DND-41 (cell line): ENCODE measurements around the gene PPP1R15B.

Source experiments
- ATAC-seq: fragments of 200-7000 bp; cut with Tn5 transposase; 3 replicates; pipeline ENCODE4 v1.9.1; 2021; ENCODE audit warnings: low read depth; ENCODE audit not compliant: insufficient read depth
- DNase-seq: peaks from one replicate; pipeline ENCODE4 v3.0.0-alpha.2; 2020
- H2AFZ ChIP-seq: 2 replicates; pipeline ENCODE4 v1.6.0; 2012; ENCODE audit warnings: low read depth, low read length
- H3K27ac ChIP-seq: 2 replicates; pipeline ENCODE4 v1.5.1; 2012; ENCODE audit warnings: low read length, inconsistent platforms
- H3K27me3 ChIP-seq: fragments of 200-600 bp; sonication (generic); 2 replicates; pipeline ENCODE4 v1.6.0; 2012; ENCODE audit warnings: low read length, mild to moderate bottlenecking, inconsistent platforms; ENCODE audit not compliant: insufficient read depth, poor library complexity
- H3K36me3 ChIP-seq: 2 replicates; pipeline ENCODE4 v1.5.1; 2012; ENCODE audit warnings: low read length, inconsistent platforms; ENCODE audit not compliant: insufficient read depth
- H3K4me1 ChIP-seq: 2 replicates; pipeline ENCODE4 v1.5.1; 2012; ENCODE audit warnings: mild to moderate bottlenecking, low read length; ENCODE audit not compliant: insufficient read depth
- H3K4me2 ChIP-seq: 2 replicates; pipeline ENCODE4 v1.6.0; 2012; ENCODE audit warnings: mild to moderate bottlenecking, moderate library complexity, low read length, inconsistent platforms; ENCODE audit not compliant: insufficient read depth
- H3K4me3 ChIP-seq, 2 experiments: fragments of 200-600 bp in 1 of 2; shearing (Covaris generic) in 1 of 2; 2 replicates each; pipeline ENCODE4 v1.5.1; 2012 to 2016; ENCODE audit warnings: inconsistent platforms in 2 of 2, low read length in 2 of 2, mild to moderate bottlenecking in 2 of 2, low read depth in 1 of 2, moderate library complexity in 1 of 2
- H3K79me2 ChIP-seq: 2 replicates; pipeline ENCODE4 v1.6.0; 2012; ENCODE audit warnings: low read length, inconsistent platforms; ENCODE audit not compliant: insufficient read depth
- H3K9ac ChIP-seq: 2 replicates; pipeline ENCODE4 v1.6.0; 2012; ENCODE audit warnings: low read depth, mild to moderate bottlenecking, inconsistent platforms, low read length, moderate library complexity
- H3K9me3 ChIP-seq: 2 replicates; pipeline ENCODE4 v1.5.1; 2012; ENCODE audit warnings: low read length, moderate library complexity, mild to moderate bottlenecking, inconsistent platforms; ENCODE audit not compliant: insufficient read depth, severe bottlenecking
- H4K20me1 ChIP-seq: 2 replicates; pipeline ENCODE4 v1.6.0; 2012; ENCODE audit warnings: low read length; ENCODE audit not compliant: insufficient read depth
- EZH2 ChIP-seq: IDR thresholded peaks from 3 replicates; pipeline ENCODE4 v1.6.1; 2012; ENCODE audit warnings: borderline replicate concordance, low read depth, mild to moderate bottlenecking, moderate library complexity, low read length, inconsistent platforms; ENCODE audit not compliant: severe bottlenecking
- TF ChIP-seq, protein P1 (sequence below): IDR thresholded peaks from 2 replicates; pipeline ENCODE4 v1.5.1; 2012; ENCODE audit warnings: borderline replicate concordance, low read length, moderate library complexity, mild to moderate bottlenecking; ENCODE audit not compliant: poor library complexity, severe bottlenecking; ENCODE audit errors: extremely low read depth

PPP1R15B gene

DNA sequence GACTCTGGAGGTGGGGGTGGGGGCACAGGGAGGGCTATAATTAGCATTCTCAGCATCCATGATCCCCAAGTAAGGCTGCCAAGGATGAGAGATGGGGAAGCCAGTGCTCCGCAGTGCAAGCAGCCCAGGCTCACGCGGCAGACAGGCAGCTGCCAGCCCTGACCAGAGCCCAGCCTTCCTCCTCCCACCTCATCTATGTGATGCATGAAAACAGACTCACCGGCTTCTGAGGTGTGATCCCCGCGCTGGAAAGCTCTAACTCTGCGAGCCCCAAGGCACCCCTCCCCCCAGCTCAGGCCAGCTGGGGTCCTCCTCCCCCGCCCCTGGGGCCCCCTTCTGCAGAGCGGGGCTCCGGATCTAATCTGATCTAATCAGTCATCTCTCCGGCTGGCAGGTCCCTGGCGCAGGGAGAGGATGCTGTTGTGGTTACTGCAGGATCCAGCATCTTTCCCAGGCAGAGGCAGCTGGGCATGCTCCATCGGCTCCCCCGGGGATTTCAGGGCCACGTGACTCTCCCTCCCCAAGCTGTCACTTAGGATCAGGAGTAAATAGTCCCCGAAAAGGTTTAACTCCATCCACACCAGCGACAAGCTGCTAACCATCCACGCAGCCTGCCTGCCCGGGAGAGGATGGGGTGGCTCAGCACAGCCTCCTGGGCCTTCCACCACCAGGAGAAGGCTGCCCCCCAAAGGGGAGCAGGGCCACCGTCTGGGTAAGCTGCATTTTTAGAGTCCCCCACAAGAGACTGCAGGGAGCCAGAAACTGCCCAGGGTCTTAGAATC lies 52.0 kb downstream of the PPP1R15B start, which contains the start of gene PLEKHA6:
Gene PLEKHA6, minus strand, starts transcription at position 456 of the 782 bp plus-strand sequence. CDS start 86,202 bp downstream, outside the sequence.
- Histone ChIP-seq H3K27ac (no peak within 1 kb of the TSS), H3K9me3 (no peaks in the 10 kb centered on the region), H3K4me1 (peaks cover 19% of the 10 kb centered on the region), H3K79me2 (no peaks in the 10 kb centered on the region), H2AFZ (no peak within 1 kb of the TSS), H3K36me3 (no peaks in the 10 kb centered on the region), H4K20me1 (no peaks in the 10 kb centered on the region), H3K4me3 (no peak within 1 kb of the TSS), H3K27me3 (peaks cover 20% of the 10 kb centered on the region), H3K4me2 (no peak within 1 kb of the TSS), H3K9ac (no peak within 1 kb of the TSS)
- ATAC-seq (peak; percentile 56), DNase-seq (peak; percentile 55)
- no peak for TF ChIP-seq EZH2
- TF ChIP-seq, protein P1, sequence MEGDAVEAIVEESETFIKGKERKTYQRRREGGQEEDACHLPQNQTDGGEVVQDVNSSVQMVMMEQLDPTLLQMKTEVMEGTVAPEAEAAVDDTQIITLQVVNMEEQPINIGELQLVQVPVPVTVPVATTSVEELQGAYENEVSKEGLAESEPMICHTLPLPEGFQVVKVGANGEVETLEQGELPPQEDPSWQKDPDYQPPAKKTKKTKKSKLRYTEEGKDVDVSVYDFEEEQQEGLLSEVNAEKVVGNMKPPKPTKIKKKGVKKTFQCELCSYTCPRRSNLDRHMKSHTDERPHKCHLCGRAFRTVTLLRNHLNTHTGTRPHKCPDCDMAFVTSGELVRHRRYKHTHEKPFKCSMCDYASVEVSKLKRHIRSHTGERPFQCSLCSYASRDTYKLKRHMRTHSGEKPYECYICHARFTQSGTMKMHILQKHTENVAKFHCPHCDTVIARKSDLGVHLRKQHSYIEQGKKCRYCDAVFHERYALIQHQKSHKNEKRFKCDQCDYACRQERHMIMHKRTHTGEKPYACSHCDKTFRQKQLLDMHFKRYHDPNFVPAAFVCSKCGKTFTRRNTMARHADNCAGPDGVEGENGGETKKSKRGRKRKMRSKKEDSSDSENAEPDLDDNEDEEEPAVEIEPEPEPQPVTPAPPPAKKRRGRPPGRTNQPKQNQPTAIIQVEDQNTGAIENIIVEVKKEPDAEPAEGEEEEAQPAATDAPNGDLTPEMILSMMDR: peak; percentile 26

DNA sequence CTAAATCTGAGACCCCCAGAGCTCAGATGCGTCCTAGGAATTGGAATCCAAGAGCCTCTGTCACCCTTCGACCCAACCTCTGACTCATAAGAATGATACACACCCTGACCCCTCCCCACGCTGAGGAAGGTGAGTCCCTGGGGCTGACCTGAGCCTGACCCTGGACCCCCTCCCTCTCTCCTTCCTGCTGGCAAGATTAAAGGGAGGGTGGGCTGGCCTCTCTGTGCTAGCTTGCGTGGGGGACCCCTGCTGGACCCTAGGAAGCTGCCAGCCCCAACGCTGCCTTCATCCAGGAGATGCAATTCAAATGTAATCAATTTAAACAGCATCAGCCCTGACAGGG lies 52.5 kb downstream of the PPP1R15B start:
- Histone ChIP-seq H3K4me2 (no peak overlapping the region), H3K79me2 (no peaks in the 10 kb centered on the region), H3K9ac (no peak overlapping the region), H3K36me3 (no peaks in the 10 kb centered on the region), H3K9me3 (no peaks in the 10 kb centered on the region), H4K20me1 (no peaks in the 10 kb centered on the region), H3K4me1 (peaks cover 18% of the 10 kb centered on the region), H3K27me3 (peaks cover 20% of the 10 kb centered on the region), H3K4me3 (no peak overlapping the region), H2AFZ (no peak overlapping the region), H3K27ac (no peak overlapping the region)
- ATAC-seq: no peak
- DNase-seq: no peak
- TF ChIP-seq, protein P1: no peak
- TF ChIP-seq EZH2: no peak

DNA sequence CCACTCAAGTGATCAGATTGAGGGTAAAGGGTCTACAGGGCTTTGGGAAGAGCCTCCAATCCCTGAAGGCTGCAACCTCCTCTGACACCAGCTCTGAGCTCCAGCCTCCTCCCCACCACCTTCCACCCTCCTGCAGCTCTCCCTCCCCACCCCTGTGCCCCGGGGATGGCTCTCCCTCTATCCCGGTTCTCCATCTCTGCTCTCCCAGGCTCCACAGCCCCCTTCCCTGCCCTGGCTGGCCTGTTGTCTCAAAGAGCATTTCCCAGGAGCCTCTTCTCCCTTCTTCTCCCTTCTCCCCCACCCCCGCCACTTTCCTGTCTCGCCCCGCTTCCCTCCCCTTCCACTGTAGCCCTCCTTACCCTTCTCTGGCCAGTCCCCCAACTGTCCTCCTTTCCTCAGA lies 53.0 kb downstream of the PPP1R15B start:
- no peak for TF ChIP-seq EZH2
- TF ChIP-seq, protein P1: no peak
- peaks cover 13% of the 10 kb centered on the region for H3K4me1 ChIP-seq
- 0 out of 2 replicates have a peak, but pooled peaks cover 1% of the 10 kb centered on the region for H4K20me1 ChIP-seq
- ATAC-seq (no peak), DNase-seq (no peak)
- H3K79me2 ChIP-seq: no peaks in the 10 kb centered on the region
- H3K4me3 ChIP-seq: no peak overlapping the region
- H3K9ac ChIP-seq: no peak overlapping the region
- no peak overlapping the region for H2AFZ ChIP-seq
- H3K27ac ChIP-seq: no peak overlapping the region
- H3K27me3 ChIP-seq: peaks cover 20% of the 10 kb centered on the region
- no peaks in the 10 kb centered on the region for H3K36me3 ChIP-seq
- no peak overlapping the region for H3K4me2 ChIP-seq
- H3K9me3 ChIP-seq: no peaks in the 10 kb centered on the region
